Activated T-helper 17 cell treated with anti-CD3 and anti-CD28 coated beads, Interleukin-2, amount 50 U/mL, for 72 hours (primary cell): ENCODE data around the gene MAPT. TPM values are rescaled to one million over a fixed set of nuclear protein-coding genes. Genes with fewer than 3 reads are reported as not detected.

Experiments used
- ATAC-seq: fragments of 150-1000 bp; cut with Tn5 transposase; replicated peaks from 2 replicates; pipeline ENCODE4 v1.10.0; 2021; ENCODE audit warnings: mild to moderate bottlenecking, moderate library complexity
- H3K27ac Mint-ChIP-seq: one replicate; pipeline ENCODE4 v1.8.0; 2022; ENCODE audit warnings: mixed read lengths
- H3K27me3 Mint-ChIP-seq: one replicate; pipeline ENCODE4 v1.8.0; 2022; ENCODE audit warnings: mixed read lengths
- H3K36me3 Mint-ChIP-seq: one replicate; pipeline ENCODE4 v1.8.0; 2022; ENCODE audit warnings: low read depth, mild to moderate bottlenecking, mixed read lengths
- H3K4me1 Mint-ChIP-seq: one replicate; pipeline ENCODE4 v1.8.0; 2022; ENCODE audit warnings: mixed read lengths
- H3K4me3 Mint-ChIP-seq: one replicate; pipeline ENCODE4 v1.8.0; 2022; ENCODE audit warnings: mild to moderate bottlenecking, mixed read lengths
- H3K9me3 Mint-ChIP-seq: one replicate; pipeline ENCODE4 v1.8.0; 2022; ENCODE audit warnings: mixed read lengths
- total RNA-seq, 2 donors: library from RNA; stranded (reverse); gene quantifications; one replicate each; pipeline ENCODE4 v1.2.3, GENCODE V29; 2022

MAPT gene
- total RNA-seq, 2 donors from 2014 or later: 0.63 to 4.9 TPM

GRCh38 chr17:45966606-45967280 lies 72.4 kb downstream of the MAPT start:
- no peak overlapping the region for H3K4me3 Mint-ChIP-seq
- H3K36me3 Mint-ChIP-seq: no peaks in the 10 kb centered on the region
- H3K27ac Mint-ChIP-seq: no peak overlapping the region
- no peak for ATAC-seq
- H3K4me1 Mint-ChIP-seq: no peaks in the 10 kb centered on the region
- H3K9me3 Mint-ChIP-seq: no peaks in the 10 kb centered on the region
- peaks cover 11% of the 10 kb centered on the region for H3K27me3 Mint-ChIP-seq

- Mint-ChIP-seq H3K9me3 (peaks cover 2% of the 10 kb centered on the region), H3K4me1 (no peaks in the 10 kb centered on the region), H3K36me3 (no peaks in the 10 kb centered on the region), H3K27me3 (peaks cover 11% of the 10 kb centered on the region), H3K4me3 (no peak overlapping the region), H3K27ac (no peak overlapping the region)
- ATAC-seq: no peak
Measured at GRCh38 chr17:45967378-45967777, 73.0 kb downstream of the MAPT start.

- H3K4me1 Mint-ChIP-seq: no peaks in the 10 kb centered on the region
- peaks cover 5% of the 10 kb centered on the region for H3K9me3 Mint-ChIP-seq
- H3K4me3 Mint-ChIP-seq: no peak overlapping the region
- ATAC-seq: no peak
- no peaks in the 10 kb centered on the region for H3K36me3 Mint-ChIP-seq
- peaks cover 11% of the 10 kb centered on the region for H3K27me3 Mint-ChIP-seq
- H3K27ac Mint-ChIP-seq: no peak overlapping the region
Measured at GRCh38 chr17:45968732-45969131, 74.4 kb downstream of the MAPT start.

- H3K27me3 Mint-ChIP-seq: peaks cover 11% of the 10 kb centered on the region
- no peaks in the 10 kb centered on the region for H3K36me3 Mint-ChIP-seq
- no peak overlapping the region for H3K4me3 Mint-ChIP-seq
- no peaks in the 10 kb centered on the region for H3K4me1 Mint-ChIP-seq
- H3K27ac Mint-ChIP-seq: no peak overlapping the region
- no peak for ATAC-seq
- H3K9me3 Mint-ChIP-seq: peaks cover 5% of the 10 kb centered on the region
Measured at GRCh38 chr17:45969726-45970125, 75.4 kb downstream of the MAPT start.

- H3K27me3 Mint-ChIP-seq: peaks cover 11% of the 10 kb centered on the region
- no peak overlapping the region for H3K4me3 Mint-ChIP-seq
- no peaks in the 10 kb centered on the region for H3K36me3 Mint-ChIP-seq
- H3K9me3 Mint-ChIP-seq: peaks cover 5% of the 10 kb centered on the region
- no peak for ATAC-seq
- H3K27ac Mint-ChIP-seq: no peak overlapping the region
- no peaks in the 10 kb centered on the region for H3K4me1 Mint-ChIP-seq
Measured at GRCh38 chr17:45970659-45971058, 76.3 kb downstream of the MAPT start.

GRCh38 chr17:45971698-45972141 lies 77.4 kb downstream of the MAPT start:
- Mint-ChIP-seq H3K36me3 (no peaks in the 10 kb centered on the region), H3K4me3 (no peak overlapping the region), H3K4me1 (no peaks in the 10 kb centered on the region), H3K27ac (no peak overlapping the region), H3K27me3 (peaks cover 11% of the 10 kb centered on the region), H3K9me3 (peaks cover 5% of the 10 kb centered on the region)
- no peak for ATAC-seq

GRCh38 chr17:45972531-45972930 lies 78.2 kb downstream of the MAPT start:
- Mint-ChIP-seq H3K4me1 (no peaks in the 10 kb centered on the region), H3K4me3 (no peak overlapping the region), H3K27ac (no peak overlapping the region), H3K36me3 (no peaks in the 10 kb centered on the region), H3K27me3 (peaks cover 11% of the 10 kb centered on the region), H3K9me3 (peaks cover 5% of the 10 kb centered on the region)
- ATAC-seq: no peak

- Mint-ChIP-seq H3K27me3 (peaks cover 6% of the 10 kb centered on the region), H3K4me1 (no peaks in the 10 kb centered on the region), H3K27ac (no peak overlapping the region), H3K4me3 (no peak overlapping the region), H3K36me3 (no peaks in the 10 kb centered on the region), H3K9me3 (peaks cover 5% of the 10 kb centered on the region)
- ATAC-seq: no peak
Measured at GRCh38 chr17:45973099-45973780, 78.9 kb downstream of the MAPT start.

- H3K27ac Mint-ChIP-seq: no peak overlapping the region
- H3K4me3 Mint-ChIP-seq: no peak overlapping the region
- no peaks in the 10 kb centered on the region for H3K4me1 Mint-ChIP-seq
- ATAC-seq: no peak
- H3K27me3 Mint-ChIP-seq: peaks cover 6% of the 10 kb centered on the region
- H3K36me3 Mint-ChIP-seq: no peaks in the 10 kb centered on the region
- peaks cover 5% of the 10 kb centered on the region for H3K9me3 Mint-ChIP-seq
Measured at GRCh38 chr17:45973946-45974859, 79.8 kb downstream of the MAPT start.

GRCh38 chr17:45974916-45975630 lies 80.7 kb downstream of the MAPT start:
- Mint-ChIP-seq H3K4me1 (no peaks in the 10 kb centered on the region), H3K9me3 (peaks cover 5% of the 10 kb centered on the region), H3K27ac (no peak overlapping the region), H3K4me3 (no peak overlapping the region), H3K27me3 (no peaks in the 10 kb centered on the region), H3K36me3 (no peaks in the 10 kb centered on the region)
- ATAC-seq: no peak

- no peak overlapping the region for H3K27ac Mint-ChIP-seq
- no peaks in the 10 kb centered on the region for H3K4me1 Mint-ChIP-seq
- no peaks in the 10 kb centered on the region for H3K36me3 Mint-ChIP-seq
- H3K9me3 Mint-ChIP-seq: peaks cover 5% of the 10 kb centered on the region
- no peaks in the 10 kb centered on the region for H3K27me3 Mint-ChIP-seq
- no peak overlapping the region for H3K4me3 Mint-ChIP-seq
- ATAC-seq: no peak
Measured at GRCh38 chr17:45975640-45976295, 81.4 kb downstream of the MAPT start.

- H3K36me3 Mint-ChIP-seq: no peaks in the 10 kb centered on the region
- H3K4me3 Mint-ChIP-seq: no peak overlapping the region
- no peak overlapping the region for H3K27ac Mint-ChIP-seq
- no peak for ATAC-seq
- no peaks in the 10 kb centered on the region for H3K4me1 Mint-ChIP-seq
- H3K27me3 Mint-ChIP-seq: no peaks in the 10 kb centered on the region
- H3K9me3 Mint-ChIP-seq: peaks cover 5% of the 10 kb centered on the region
Measured at GRCh38 chr17:45976391-45976754, 82.0 kb downstream of the MAPT start.

GRCh38 chr17:45976755-45977505 lies 82.6 kb downstream of the MAPT start:
- ATAC-seq: no peak
- no peaks in the 10 kb centered on the region for H3K4me1 Mint-ChIP-seq
- peaks cover 5% of the 10 kb centered on the region for H3K9me3 Mint-ChIP-seq
- no peak overlapping the region for H3K4me3 Mint-ChIP-seq
- no peaks in the 10 kb centered on the region for H3K36me3 Mint-ChIP-seq
- H3K27me3 Mint-ChIP-seq: no peaks in the 10 kb centered on the region
- no peak overlapping the region for H3K27ac Mint-ChIP-seq
